Amniotic stem cell (primary cell): ENCODE results near the gene S1PR5.

ENCODE experiments used
- DNase-seq: peaks from one replicate; lab custom pipeline; 2025; lab: John Stamatoyannopoulos, UW

S1PR5 gene

DNA sequence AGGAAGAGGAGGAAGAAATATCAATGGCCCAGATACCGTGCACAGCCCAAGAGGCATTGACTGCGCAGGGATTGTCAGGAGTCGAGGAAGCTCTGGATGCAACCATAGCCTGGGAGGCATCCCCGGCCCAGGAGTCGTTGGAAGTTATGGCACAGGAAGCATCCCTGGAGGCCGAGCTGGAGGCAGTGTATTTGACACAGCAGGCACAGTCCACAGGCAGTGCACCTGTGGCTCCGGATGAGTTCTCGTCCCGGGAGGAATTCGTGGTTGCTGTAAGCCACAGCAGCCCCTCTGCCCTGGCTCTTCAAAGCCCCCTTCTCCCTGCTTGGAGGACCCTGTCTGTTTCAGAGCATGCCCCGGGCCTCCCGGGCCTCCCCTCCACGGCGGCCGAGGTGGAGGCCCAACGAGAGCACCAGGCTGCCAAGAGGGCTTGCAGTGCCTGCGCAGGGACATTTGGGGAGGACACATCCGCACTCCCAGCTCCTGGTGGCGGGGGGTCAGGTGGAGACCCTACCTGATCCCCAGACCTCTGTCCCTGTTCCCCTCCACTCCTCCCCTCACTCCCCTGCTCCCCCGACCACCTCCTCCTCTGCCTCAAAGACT, 50.0 kb downstream of the S1PR5 start:
- no peak for DNase-seq

DNA sequence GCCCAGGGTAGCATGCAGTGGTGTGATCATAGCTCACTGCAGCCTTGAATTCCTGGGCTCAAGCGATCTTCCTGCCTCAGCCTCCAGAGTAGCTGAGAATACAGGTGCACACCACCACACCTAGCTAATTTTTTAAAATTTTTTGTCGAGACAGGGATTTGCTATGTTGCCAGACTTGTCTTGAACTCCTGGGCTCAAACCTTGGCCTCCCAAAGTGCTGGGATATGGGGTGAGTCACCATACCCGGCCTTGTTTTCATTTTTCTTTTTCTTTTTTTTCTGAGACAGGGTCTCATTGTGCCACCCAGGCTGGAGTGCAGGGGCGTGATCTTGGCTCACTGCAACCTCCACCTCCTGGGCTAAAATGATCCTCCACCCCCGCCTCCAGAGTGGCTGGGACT, 52.8 kb downstream of the S1PR5 start:
- DNase-seq = no peak
